ENCODE results near the gene ZNF135. TPM values are rescaled to one million over a fixed set of nuclear protein-coding genes. Genes with fewer than 3 reads are reported as not detected.

Gene ZNF135
- total RNA-seq (2014; rRNA removed; shearing (Covaris generic)), result 0.43 and 0.45 TPM in 2 replicates

- Histone ChIP-seq H3K9me3 (replicated peaks) (peaks cover 4% of the 10 kb centered on the region; the same call in 1 of the 2 replicates), H3K27ac (peak within 1 kb of the TSS; percentile 2; the same call in 1 of the 2 replicates), H3K27me3 (no peaks in the 10 kb centered on the region), H3K36me3 (no peaks in the 10 kb centered on the region), H3K4me3 (peak within 1 kb of the TSS; percentile 44), H3K4me1 (no peaks in the 10 kb centered on the region)
- peak; percentile 50 to 53 for DNase-seq
Observed at GRCh38 chr19:58059003-58059670, at the start of gene ZNF135. Gene ZNF135 (plus strand): TSS chr19:58059282. CDS start chr19:58060003, 721 bp downstream.

GRCh38 chr19:58009301-58009665 is 49.8 kb upstream of the ZNF135 start:
- Histone ChIP-seq H3K9me3 (replicated peaks) (no peaks in the 10 kb centered on the region; the same call in 1 of the 2 replicates), H3K27ac (peak overlapping the region; percentile 48; the same call in 1 of the 2 replicates), H3K36me3 (peaks cover 6% of the 10 kb centered on the region), H3K4me3 (peak overlapping the region; percentile 61), H3K27me3 (no peaks in the 10 kb centered on the region), H3K4me1 (no peaks in the 10 kb centered on the region)
- no peak for DNase-seq

- no peaks in the 10 kb centered on the region for H3K27me3 ChIP-seq
- H3K9me3 ChIP-seq (replicated peaks), result no peaks in the 10 kb centered on the region; the same call in 1 of the 2 replicates
- peak overlapping the region; percentile 61 for H3K4me3 ChIP-seq
- H3K27ac ChIP-seq, result peak overlapping the region; percentile 48
- peak; percentile 90 to 92 for DNase-seq
- peaks cover 6% of the 10 kb centered on the region for H3K36me3 ChIP-seq
- H3K4me1 ChIP-seq, result no peaks in the 10 kb centered on the region
Observed at GRCh38 chr19:58009666-58010301, 49.3 kb upstream of the ZNF135 start.

GRCh38 chr19:58010507-58010906 is 48.6 kb upstream of the ZNF135 start:
- H3K4me3 ChIP-seq, result peak overlapping the region; percentile 61
- H3K27ac ChIP-seq, result no peak overlapping the region
- no peaks in the 10 kb centered on the region for H3K9me3 ChIP-seq (replicated peaks)
- H3K4me1 ChIP-seq, result no peaks in the 10 kb centered on the region
- H3K36me3 ChIP-seq, result peaks cover 6% of the 10 kb centered on the region
- no peaks in the 10 kb centered on the region for H3K27me3 ChIP-seq
- DNase-seq, result no peak

- Histone ChIP-seq H3K36me3 (no peaks in the 10 kb centered on the region), H3K9me3 (replicated peaks) (no peaks in the 10 kb centered on the region), H3K27ac (no peak overlapping the region), H3K4me1 (no peaks in the 10 kb centered on the region), H3K27me3 (no peaks in the 10 kb centered on the region), H3K4me3 (no peak overlapping the region)
- no peak for DNase-seq
Observed at GRCh38 chr19:58014141-58014540, 44.9 kb upstream of the ZNF135 start.

GRCh38 chr19:58020129-58020528 is 39.0 kb upstream of the ZNF135 start:
- no peak for DNase-seq
- H3K4me1 ChIP-seq, result no peaks in the 10 kb centered on the region
- no peak overlapping the region for H3K27ac ChIP-seq
- H3K4me3 ChIP-seq, result no peak overlapping the region
- H3K36me3 ChIP-seq, result no peaks in the 10 kb centered on the region
- no peaks in the 10 kb centered on the region for H3K27me3 ChIP-seq
- no peaks in the 10 kb centered on the region for H3K9me3 ChIP-seq (replicated peaks)

GRCh38 chr19:58021541-58022282 is 37.4 kb upstream of the ZNF135 start:
- Histone ChIP-seq H3K27me3 (no peaks in the 10 kb centered on the region), H3K4me3 (no peak overlapping the region), H3K27ac (no peak overlapping the region), H3K4me1 (no peaks in the 10 kb centered on the region), H3K9me3 (replicated peaks) (no peaks in the 10 kb centered on the region), H3K36me3 (no peaks in the 10 kb centered on the region)
- DNase-seq, result peak; percentile 36 to 53

- Histone ChIP-seq H3K27me3 (no peaks in the 10 kb centered on the region), H3K27ac (no peak overlapping the region), H3K36me3 (no peaks in the 10 kb centered on the region), H3K9me3 (replicated peaks) (no peaks in the 10 kb centered on the region), H3K4me1 (no peaks in the 10 kb centered on the region), H3K4me3 (no peak overlapping the region)
- no peak for DNase-seq
Observed at GRCh38 chr19:58022283-58022660, 36.8 kb upstream of the ZNF135 start.

- Histone ChIP-seq H3K27ac (no peak overlapping the region), H3K4me3 (no peak overlapping the region), H3K9me3 (replicated peaks) (no peaks in the 10 kb centered on the region), H3K36me3 (no peaks in the 10 kb centered on the region), H3K27me3 (no peaks in the 10 kb centered on the region), H3K4me1 (no peaks in the 10 kb centered on the region)
- DNase-seq, result no peak
Observed at GRCh38 chr19:58024661-58025060, 34.4 kb upstream of the ZNF135 start.

GRCh38 chr19:58033741-58034476 is 25.2 kb upstream of the ZNF135 start, which contains the start of gene ZSCAN1:
Gene ZSCAN1 (plus strand): TSS chr19:58034025. CDS start chr19:58037837, 3,812 bp downstream.
- Histone ChIP-seq H3K36me3 (no peaks in the 10 kb centered on the region), H3K4me3 (peak within 1 kb of the TSS; percentile 36; the same call in 1 of the 2 replicates), H3K27me3 (no peaks in the 10 kb centered on the region), H3K4me1 (no peaks in the 10 kb centered on the region), H3K27ac (no peak within 1 kb of the TSS), H3K9me3 (replicated peaks) (no peaks in the 10 kb centered on the region)
- peak; percentile 50 to 61 for DNase-seq

GRCh38 chr19:58034477-58034793 is 24.6 kb upstream of the ZNF135 start:
- Histone ChIP-seq H3K36me3 (no peaks in the 10 kb centered on the region), H3K9me3 (replicated peaks) (no peaks in the 10 kb centered on the region), H3K27me3 (no peaks in the 10 kb centered on the region), H3K4me3 (peak overlapping the region; percentile 36; the same call in 1 of the 2 replicates), H3K4me1 (no peaks in the 10 kb centered on the region), H3K27ac (no peak overlapping the region)
- DNase-seq, result no peak

GRCh38 chr19:58035863-58036262 is 23.2 kb upstream of the ZNF135 start:
- Histone ChIP-seq H3K27ac (no peak overlapping the region), H3K27me3 (no peaks in the 10 kb centered on the region), H3K4me3 (no peak overlapping the region), H3K36me3 (no peaks in the 10 kb centered on the region), H3K9me3 (replicated peaks) (no peaks in the 10 kb centered on the region), H3K4me1 (no peaks in the 10 kb centered on the region)
- no peak for DNase-seq

- Histone ChIP-seq H3K4me1 (no peaks in the 10 kb centered on the region), H3K4me3 (no peak overlapping the region), H3K27me3 (no peaks in the 10 kb centered on the region), H3K9me3 (replicated peaks) (no peaks in the 10 kb centered on the region), H3K27ac (no peak overlapping the region), H3K36me3 (no peaks in the 10 kb centered on the region)
- DNase-seq, result no peak
Observed at GRCh38 chr19:58037927-58038687, 21.0 kb upstream of the ZNF135 start.

GRCh38 chr19:58038688-58039204 is 20.3 kb upstream of the ZNF135 start:
- H3K4me3 ChIP-seq, result no peak overlapping the region
- H3K9me3 ChIP-seq (replicated peaks), result no peaks in the 10 kb centered on the region
- no peak for DNase-seq

More at GRCh38 chr19:58038688-58039204, 20.3 kb upstream of the ZNF135 start:
- no peaks in the 10 kb centered on the region for H3K36me3 ChIP-seq
- no peaks in the 10 kb centered on the region for H3K4me1 ChIP-seq
- no peaks in the 10 kb centered on the region for H3K27me3 ChIP-seq
- H3K27ac ChIP-seq, result no peak overlapping the region
